GM19238 (cell line): ENCODE measurements around the gene SPECC1.
"Not testable (repeated sequence)": the region's sequence is repeated elsewhere in the genome, so short reads cannot be mapped to it uniquely, and the experiment has no call there.

Experiments used
- DNase-seq: peaks from one replicate; pipeline ENCODE4 v3.0.0; 2011; ENCODE audit warnings: low spot score; ENCODE audit not compliant: insufficient read length

Gene SPECC1

DNA sequence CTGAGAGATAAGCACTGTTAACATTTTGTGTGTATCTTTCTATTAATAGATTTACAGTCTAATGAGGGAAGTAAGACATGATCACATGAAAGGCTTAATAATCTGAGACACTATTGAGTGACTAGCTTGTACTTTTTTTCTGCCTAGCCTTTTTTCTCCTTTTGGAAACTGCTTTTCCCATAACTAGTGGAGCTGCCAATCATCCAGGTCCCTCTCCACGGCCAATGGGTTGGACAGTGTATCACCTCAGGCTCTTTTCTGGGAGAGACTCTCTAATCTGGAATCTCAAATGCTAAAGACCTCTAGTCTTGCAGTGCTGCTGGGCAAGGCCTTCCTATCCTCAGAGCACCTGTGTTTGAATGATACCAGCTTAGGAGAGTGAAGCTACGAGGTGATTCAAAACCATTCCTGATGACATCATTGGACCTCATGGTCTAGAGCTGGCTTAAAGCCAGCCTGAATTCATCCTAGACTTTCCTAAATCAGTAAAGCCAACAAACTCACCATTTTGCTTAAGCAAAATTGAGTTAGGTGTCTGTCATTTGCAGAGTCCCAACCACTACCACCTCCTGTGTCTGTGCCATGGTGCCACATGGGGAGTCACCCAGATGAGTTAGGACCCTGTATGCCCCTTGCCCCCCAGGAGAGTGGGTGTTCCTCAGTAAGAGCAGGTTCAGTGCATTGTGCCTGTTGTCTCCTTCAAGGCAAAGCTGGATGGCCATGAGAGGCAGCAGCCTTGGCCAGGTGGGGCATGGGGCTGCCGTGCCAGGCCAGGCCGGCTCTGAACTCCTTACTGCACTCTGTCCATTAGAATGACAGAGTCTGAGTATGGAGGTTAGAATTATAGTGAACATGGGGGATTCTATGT, 62.9 kb downstream of the SPECC1 start:
- DNase-seq, result no peak

DNA sequence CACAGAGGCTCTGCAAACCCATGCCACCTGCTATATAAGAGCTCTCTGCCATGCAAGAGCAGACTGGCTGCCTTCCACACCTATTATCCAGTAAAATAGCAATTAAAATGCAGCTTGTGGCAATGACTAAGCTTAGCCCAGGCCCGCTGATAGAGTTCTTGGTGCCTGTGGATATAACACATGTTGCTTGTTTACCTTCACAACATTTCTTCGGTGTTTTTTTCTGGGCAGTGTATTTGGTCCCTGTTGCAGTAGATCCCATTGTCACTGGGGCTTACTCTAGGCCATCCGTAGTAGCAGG, 63.5 kb downstream of the SPECC1 start:
- DNase-seq, result no peak

DNA sequence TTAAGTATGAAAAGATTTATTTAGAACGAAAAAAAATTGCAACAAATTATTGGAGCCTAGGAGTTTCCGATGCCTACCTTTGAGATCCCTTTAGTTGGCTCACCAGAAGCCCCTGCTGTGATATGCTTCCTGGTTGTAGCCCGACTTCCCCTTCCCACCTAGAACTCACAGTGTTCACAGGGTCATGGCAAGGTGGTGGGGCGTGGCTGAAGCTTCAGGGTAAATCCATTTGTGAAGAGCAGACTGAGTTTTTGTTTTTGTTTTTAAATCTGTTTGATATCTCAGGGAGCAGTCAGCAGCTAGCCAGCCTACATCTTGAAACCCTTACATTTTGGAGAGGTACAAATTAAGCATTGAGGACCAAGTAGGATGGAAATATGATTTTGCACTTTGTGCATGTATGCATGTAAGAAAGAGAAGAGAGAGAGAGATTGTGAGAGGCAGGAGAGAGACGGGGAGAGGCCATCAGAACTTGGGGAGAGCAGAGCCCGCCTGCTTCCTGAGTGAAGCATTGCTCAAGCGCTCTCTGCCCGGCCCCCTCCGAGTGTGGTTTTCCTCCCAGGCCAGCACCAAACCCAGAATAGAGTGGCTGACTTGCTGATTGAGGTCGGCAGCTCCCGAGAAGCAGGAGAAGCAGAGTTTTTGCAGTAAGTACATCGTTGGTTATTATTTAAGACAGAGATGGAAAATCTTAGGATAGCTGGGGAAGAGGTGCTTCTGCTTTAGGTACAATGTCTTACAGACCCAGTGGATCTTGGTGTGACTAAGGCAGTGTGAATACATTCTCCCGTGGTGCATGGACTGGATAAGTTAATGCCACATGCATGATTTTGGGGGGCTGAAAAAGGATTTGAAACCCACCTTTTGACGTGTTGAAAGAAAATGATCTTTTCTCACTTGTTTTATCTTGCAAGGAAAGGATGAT, 64.2 kb downstream of the SPECC1 start:
- DNase-seq, result no peak

DNA sequence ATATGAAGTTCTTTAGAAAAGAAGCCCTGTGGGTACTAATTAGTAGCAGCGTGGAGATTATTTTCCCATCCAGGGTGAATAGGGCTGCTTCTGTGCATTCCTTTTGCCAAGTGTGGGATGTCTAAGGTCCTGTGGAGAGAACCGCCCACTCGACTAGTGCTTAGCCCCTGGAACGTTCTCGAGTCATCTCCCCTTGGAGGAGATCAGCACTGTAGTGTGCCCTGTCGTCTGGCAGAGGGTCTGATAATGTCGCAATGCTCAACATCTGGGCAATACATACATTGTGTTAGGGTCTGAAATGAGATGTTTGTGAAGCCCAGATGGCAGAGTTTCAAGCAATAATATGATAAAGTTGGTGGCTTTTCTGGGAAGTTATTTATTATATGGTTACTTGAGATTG, 64.8 kb downstream of the SPECC1 start:
- DNase-seq, result no peak

DNA sequence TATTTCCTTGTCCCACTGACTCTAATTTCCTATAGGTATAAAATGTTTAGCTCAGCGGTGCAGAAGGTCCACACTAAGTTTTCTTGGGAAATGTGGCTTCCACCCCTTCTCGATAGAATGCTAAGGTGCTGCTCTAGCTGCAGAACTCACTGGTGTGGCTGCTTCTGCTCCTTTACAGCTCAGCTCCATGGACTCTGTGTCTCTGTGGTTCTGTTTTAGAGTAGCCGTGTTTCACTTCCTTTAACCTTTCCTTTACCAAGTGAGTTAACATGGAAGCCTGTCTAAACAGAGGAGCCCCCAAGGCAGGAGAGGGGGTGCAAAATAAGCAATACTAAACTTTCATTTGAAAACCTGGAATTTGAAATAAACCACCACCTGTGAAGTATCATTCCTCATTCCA, 65.3 kb downstream of the SPECC1 start:
- no peak for DNase-seq

DNA sequence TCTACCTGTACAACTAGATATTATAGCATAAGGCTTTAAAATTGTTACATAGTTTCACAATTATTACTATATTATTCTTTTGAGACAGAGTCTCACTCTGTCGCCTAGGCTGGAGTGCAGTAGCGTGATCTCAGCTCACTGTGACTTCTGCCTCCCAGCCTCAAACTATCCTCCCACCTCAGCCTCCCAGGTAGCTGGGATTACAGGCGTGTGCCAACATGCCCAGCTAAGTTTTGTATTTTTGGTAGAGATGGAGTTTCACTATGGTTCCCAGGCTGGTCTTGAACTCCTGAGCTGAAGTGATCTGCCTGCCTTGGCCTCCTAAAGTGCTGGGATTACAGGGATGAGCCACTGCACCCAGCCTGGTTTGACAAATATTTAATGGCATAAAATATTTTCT, 67.0 kb downstream of the SPECC1 start:
- DNase-seq, result not testable (repeated sequence)

DNA sequence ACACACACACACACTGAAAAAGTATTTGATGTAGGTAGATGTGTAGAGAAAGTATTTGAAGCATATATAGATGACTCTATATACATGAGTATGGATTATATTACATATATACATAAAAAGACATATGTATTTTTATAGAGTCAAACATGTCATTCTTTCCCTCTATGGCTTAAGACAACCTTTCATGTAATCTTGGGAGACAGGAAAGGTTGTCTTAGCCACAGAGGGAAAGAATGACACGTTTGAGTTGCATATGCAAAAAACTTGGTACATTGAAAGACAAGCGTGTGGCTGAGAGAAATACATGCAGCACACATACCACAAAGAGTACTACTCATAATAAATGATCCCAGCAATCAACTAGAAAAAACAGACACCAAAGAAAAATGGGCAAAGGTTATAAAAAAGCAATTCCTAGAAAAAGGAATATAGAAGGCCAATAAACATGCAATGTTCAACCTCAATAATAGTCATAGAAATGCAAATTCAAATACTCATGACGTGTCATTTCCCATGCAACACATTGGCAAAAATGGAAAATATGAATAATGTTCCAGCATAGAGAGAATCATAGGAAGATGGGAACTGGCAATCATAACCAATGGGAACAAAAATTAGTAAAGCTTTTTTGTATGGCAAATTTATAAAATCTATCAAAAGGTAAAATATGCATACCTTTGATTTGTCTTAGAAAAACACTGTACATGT, 69.0 kb downstream of the SPECC1 start:
- no peak for DNase-seq

DNA sequence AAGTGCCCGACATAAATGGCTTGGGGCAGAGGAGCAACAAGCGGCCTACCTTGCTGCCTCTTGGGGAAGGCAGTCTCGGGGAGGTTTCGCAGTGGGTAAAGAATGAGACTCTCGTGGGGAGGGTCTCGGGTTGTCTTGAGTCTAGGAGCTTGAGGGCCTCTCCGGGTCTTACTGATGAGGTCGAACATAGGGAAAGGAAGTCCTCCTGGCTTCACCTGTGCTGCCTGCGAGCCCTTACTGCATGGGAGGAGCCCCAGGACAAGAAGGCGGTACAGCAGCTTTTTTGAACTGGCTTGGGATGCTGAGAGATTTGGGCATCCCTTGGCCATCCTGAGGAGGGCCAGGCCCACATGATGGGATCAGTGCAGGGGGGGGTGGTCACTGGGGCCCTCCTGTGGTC, 71.4 kb downstream of the SPECC1 start:
- no peak for DNase-seq

DNA sequence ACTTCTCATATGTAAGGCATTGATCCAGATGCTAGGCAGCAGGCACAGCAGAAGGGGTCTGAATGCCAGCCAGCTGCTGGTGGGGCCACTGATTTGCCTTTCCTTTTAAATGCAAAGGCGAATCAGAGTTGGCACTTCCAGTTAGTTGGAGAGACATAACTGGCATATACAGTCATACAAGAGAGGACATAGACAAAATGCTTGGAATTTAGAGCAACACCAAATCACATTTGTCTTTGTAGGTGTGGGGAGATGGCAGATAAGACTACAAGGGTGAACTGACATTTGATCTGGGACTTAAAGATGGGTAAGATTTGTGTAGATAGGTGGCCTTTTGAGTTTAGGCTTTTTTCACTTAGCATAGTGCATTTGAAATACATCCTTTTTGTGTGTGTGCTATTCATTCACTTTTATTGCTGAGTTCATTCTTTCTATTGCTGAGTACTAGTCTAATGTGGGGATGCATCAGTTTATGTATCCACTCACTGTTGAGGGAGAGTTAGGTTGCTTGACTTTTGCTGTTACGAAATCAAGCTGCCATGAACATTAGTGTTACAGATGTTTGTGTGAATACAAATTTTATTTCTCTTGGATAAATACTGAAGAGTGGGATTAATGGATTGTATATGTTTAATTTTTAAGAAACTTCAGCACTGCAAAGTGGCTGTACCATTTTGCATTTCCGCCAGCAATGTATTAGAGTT, 74.1 kb downstream of the SPECC1 start:
- DNase-seq, result no peak

DNA sequence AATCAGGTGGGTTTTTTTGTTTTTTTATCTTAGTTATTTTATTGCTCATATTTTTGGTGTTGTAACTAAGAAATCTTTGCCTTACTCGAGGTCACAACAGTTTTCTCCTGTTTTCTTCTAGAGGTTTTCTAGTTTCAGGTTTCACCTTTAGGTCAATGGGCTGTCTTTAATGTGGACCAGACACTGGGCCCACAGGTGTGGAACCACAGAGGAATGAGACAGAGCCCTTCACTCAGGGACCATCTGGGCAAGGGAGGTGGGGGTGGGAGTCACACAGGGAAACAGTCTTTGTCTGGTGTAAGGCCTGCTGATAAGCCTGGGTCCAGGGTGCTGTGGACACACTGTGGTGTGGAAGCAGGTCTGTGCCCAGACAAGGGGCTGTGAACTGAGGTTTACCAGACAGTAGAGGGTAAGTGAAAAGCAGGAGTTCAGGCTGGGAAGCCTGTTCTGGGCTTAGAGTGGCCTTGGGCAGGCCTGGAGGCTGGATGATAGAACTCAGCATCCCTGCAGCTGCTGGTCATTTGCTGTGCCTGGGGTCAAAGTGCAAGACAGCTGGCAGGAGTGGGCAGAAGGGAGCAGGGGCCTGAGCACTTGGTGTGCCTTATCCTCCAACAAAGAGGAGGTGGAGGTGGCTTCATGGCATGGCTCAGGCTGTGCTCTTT, 75.6 kb downstream of the SPECC1 start:
- no peak for DNase-seq

DNA sequence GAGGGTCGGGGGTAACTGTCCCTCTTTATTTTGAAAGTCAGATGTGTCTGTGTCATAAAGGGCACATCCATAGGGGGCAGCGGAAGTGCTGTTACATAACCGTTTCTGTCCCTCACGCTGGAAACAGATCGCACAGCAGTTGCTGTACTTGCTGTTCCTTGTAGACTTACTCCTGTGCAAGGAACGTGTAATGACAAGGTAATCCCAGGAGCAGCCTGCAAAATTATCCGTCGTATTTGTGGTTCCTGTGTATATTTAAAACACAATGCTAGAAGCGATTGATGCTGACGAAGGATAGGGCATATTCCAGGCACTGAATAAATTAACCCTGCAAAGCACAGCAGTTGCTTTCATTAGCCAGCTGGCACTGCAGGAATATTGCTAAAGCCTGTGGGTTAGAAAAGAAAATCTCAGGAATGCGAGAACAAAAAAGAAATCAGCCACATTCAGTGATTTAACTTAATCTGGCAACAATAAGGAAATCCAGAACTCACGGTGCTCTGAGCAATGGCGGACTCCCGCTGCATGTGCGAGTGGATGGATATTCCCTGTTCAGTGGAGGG, 76.2 kb downstream of the SPECC1 start:
- DNase-seq, result no peak

DNA sequence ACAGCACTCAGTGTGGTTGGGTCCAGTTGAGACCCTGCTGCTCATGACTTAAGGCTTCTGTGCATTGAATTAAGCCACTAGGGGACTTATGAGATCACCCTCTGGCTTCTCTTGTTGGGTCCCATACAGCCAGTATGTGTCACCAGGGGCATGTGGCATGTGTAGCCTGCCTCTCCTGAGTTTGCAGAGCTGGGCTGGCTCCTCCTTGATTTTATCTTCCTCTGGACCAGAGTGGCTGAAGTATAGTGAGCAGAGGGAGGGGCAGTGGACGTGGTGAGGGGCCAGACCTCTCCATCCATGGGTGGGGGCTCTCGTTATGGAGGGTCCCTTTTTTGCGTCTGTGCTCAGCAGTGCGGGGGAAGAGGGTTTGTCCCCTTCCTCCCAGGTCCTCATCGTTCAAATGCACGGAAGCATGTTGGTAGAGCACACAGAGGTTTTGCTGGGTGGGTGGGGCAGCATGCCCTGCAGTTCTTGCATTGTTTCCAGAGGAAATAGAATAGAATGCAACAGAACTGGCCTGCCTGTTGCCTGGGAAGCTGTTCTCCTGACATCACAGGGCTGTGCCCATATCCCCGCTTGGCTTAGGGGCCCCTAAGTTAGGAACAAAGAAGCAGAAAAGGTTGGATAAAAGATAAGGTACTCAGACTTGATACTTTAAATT, 77.4 kb downstream of the SPECC1 start:
- no peak for DNase-seq

DNA sequence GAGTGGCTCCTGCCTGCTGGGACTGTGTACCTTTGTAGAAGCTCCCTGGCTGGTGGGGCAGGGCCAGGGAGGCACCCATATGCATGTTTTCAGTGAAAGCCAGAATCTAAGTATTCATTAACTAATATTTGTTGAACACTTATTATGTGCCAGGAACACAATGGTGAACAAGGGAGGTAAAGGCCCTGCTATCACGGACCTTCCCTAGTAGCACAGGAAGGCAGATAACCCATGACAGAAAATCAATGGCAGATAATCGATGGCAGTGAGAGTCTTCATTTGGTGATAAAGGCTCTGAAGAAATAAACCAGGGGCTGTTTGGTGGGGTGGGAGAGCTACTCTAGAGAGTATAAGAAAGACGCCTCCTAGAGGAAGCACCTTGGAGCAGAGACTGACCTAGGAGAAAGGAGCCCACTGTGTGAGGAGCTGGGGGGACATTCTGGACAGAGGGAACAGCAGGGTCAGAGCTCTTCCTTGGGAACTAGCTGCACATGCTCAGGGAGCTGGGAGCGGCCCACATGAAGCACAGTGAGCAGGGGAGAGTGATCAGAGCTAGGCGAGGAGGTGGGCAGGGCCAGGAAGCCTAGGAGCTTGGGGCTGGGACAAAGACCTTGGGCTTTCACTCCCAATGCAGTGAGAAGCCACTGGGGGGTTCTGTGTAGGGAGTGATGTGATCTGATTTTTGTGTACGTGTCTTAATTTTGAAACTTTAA, 78.5 kb downstream of the SPECC1 start:
- no peak for DNase-seq

DNA sequence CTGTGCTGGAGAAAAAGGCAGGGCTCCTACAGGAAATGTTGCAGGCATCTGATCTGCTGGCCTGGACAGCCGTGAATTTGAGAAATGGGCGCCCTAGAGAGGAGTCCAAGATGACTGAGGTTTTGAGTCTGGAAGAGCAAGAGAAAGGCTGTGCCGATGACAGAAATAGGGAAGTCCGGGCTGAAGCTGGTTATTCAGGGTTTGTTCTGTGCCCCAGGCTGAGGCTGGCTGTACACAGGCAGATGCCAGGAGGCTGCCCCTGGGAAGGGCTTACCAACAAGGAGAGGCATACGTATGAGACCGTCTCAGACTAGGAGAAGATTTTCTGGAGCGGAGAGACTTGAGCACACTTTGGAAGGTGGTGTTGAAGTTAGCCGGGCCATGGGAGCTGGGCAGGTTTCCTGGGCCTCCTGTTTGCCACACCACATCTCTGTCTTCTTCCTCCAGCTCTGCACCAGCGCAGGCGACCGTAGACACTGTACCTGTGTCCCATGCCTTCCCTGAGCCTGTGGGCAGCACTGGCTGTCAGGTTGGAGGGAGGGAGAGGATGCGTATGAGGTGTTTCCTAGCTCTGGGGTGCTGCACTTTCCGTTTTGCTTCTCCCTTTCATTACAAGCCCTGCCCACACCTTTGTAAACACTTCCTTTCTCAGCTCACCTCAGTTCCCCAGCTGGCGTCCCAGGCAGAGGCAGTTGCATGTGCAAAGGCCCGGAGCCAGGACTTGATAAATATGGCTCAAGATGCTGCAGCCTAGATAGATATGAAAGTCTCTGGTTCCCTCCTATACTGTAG, 80.8 kb downstream of the SPECC1 start:
- peak; percentile 41 for DNase-seq

DNA sequence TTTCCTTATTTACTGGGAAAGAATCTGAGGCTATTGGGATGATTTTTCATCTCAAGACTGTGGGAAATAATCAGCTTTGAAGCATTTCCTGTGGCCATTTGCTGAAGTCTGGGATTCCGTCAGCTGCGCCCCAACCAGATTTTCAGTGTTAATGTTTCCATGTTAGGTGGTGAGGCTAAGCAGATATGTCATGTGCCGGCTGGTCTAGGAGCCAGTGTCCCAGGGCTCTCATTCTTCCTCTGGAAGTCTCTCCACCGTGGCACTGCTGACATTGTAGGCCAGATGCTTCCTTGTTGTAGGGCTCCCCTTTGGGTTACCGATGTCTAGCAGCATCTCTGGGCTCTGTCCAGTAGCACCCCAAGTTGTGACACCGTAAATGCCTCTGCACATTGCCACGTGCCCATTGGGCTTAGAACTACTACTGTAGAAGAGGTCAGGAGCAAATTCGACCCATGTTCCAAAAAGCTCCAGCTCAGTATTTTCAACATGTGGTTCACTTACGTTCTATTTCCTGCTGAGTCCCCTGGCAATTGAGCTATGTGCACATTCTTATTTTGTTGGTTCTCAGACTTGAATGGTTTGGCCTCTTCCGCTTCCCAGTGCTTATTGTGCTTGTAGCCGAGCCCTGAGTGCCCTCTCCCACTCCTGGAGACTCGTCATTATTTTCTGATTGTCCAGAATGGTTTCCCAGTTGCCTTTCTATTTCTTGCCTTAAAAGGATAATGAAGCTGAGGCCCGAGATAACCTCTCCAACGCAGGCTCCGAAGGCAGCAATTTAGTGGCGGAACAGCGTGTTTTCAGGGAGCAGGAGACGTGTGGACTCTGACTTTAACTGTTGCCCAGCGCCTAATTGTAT, 82.2 kb downstream of the SPECC1 start:
- DNase-seq, result no peak

DNA sequence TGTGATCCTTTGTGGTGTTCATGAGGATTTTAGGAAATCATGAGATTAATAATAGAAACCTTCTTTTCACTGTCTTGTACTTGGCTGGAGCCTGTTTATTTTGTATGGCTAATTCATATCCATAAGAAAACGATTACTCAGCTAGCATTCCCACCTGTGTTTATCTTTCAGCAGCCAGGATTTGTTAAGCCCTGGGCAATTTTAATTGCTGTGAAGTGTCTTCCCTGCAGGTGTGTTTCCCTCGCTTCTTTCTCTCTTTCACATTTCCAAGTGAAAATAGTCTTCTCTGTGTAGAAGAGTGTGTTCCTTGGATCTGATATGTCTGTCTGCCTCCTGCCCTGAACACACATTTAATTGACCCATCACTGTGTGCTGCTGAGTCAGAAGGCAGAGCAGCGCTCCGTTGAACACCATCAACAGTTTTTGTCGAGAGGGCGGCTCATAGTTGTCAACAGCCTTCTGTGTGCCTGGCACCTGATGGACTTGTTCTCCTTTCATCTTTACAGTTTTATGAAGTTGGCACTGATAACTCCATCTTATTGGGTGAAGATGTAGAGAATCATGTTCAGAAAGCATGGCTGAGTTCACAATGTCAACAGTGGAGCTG, 83.2 kb downstream of the SPECC1 start:
- DNase-seq, result no peak

DNA sequence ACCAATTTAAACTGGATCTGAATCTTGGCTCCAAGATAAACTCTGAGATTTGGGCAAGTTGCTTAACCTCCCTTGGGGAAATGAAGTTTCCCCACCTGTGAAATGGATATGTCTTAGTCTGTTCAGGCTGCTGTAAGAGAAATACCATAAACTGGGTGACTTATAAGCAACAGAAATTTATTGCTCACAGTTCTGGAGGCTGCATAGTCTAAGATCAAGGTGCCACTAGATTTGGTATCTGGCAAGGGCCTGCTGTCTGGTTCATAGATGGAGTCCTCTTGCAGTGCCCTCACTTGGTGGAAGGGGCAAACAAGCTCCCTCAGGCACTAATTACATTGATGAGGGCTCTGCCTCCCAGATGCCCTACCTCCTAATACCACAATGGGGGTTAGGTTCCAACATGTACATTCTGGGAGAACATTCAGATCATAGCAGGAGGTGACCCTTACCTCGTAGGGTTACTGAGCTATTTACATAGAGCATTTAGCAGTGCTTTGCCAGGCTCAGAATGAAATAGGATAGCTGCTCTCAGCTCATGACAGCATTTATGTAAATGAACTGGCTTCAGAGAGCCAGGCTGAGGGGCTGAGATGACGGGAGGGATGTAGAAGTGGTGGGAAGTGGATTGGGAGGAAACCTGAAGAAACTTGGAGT, 83.9 kb downstream of the SPECC1 start:
- no peak for DNase-seq
